ENCODE data around the gene CEPT1. TPM values are rescaled to one million over a fixed set of nuclear protein-coding genes. Genes with fewer than 3 reads are reported as not detected.

CEPT1 gene
- total and polyA plus RNA-seq, 9 of the 15 experiments (the other 6 are each of a cell fraction or from before 2014, with no cell fraction given): 24.4 to 72.6 (median 42.4) TPM

GRCh38 chr1:111161843-111162487, 21.9 kb downstream of the CEPT1 start (continued):
- TF ChIP-seq FUS (optimal IDR thresholded peaks at IDR 0.05; ENCODE audit: low read depth, low read length): no peak
- TF ChIP-seq ZNF655 (CRISPR knock-in tag; IDR thresholded peaks at IDR 0.05): no peak
- TF ChIP-seq CREB1 (IDR thresholded peaks at IDR 0.05): peak; percentile 48; the same call in 1 of the 2 replicates
- no peak for TF ChIP-seq CREB1 (CRISPR knock-in tag; IDR thresholded peaks at IDR 0.05)
- TF ChIP-seq JUND (IDR thresholded peaks at IDR 0.05; ENCODE audit: borderline replicate concordance, low read depth, low read length): peak; percentile 75
- peak; percentile 49; the same call in 2 of the 3 replicates for TF ChIP-seq JUND (tag; IDR thresholded peaks at IDR 0.05; ENCODE audit: borderline replicate concordance, low read depth, low read length)

- no peaks in the 10 kb centered on the region for H3K9me3 ChIP-seq (replicated peaks; ENCODE audit: control insufficient read depth, insufficient read depth, low read depth, low read length)
- BruUV-seq (replicated peaks): no TSS peak
- H3K4me1 ChIP-seq (replicated peaks in 1 of 2; ENCODE audit: control insufficient read depth in 2 of 2, insufficient read depth in 2 of 2, low read length in 2 of 2): peaks cover 0 to 3% of the 10 kb centered on the region in 2 experiments; a peak in 3 of 5 replicates
- CTCF ChIA-PET (ENCODE audit: low intra/inter-chr PET ratio): no interaction called here
- H3K79me2 ChIP-seq (ENCODE audit: control insufficient read depth, insufficient read depth, low read length): peaks cover 15% of the 10 kb centered on the region; the same call in 2 of the 3 replicates
- TF ChIP-seq TAF7 (tag; IDR thresholded peaks at IDR 0.05): no peak
- TF ChIP-seq ZC3H8 (IDR thresholded peaks at IDR 0.05): no peak
- TF ChIP-seq U2AF1 (optimal IDR thresholded peaks at IDR 0.05; ENCODE audit: low read depth, low read length): no peak
- TF ChIP-seq TARDBP (IDR thresholded peaks at IDR 0.05): no peak
- TF ChIP-seq PKNOX1 (IDR thresholded peaks at IDR 0.05): no peak
- TF ChIP-seq NRF1 (conservative IDR thresholded peaks at IDR 0.05 in 1 of 2, IDR thresholded peaks at IDR 0.05 in 1 of 2): no peak
- no peak for TF ChIP-seq ZSCAN29 (IDR thresholded peaks at IDR 0.05)
- TF ChIP-seq TCF7 (IDR thresholded peaks at IDR 0.05; ENCODE audit: borderline replicate concordance): no peak
- no peak for TF ChIP-seq LCOR (CRISPR knock-in tag; IDR thresholded peaks at IDR 0.05)
- no peak for TF ChIP-seq DNMT1 (IDR thresholded peaks at IDR 0.05)
- no peak for TF ChIP-seq KLF1 (tag; IDR thresholded peaks at IDR 0.05)
- TF ChIP-seq ZFP1 (CRISPR knock-in tag; IDR thresholded peaks at IDR 0.05): no peak
- no peak for TF ChIP-seq TRIM28 (IDR thresholded peaks at IDR 0.05)
- no peak for TF ChIP-seq SOX6 (IDR thresholded peaks at IDR 0.05)
- TF ChIP-seq POLR3G (IDR thresholded peaks at IDR 0.05; ENCODE audit: extremely low read depth, insufficient read length, insufficient replicate concordance): no peak
- no peak for TF ChIP-seq RCOR1 (IDR thresholded peaks at IDR 0.05; ENCODE audit: borderline replicate concordance in 1 of 2, low read depth in 2 of 2, low read length in 2 of 2)
- TF ChIP-seq CBFA2T2 (conservative IDR thresholded peaks at IDR 0.05): no peak
- no peak for TF ChIP-seq MEF2A (IDR thresholded peaks at IDR 0.05; ENCODE audit: control insufficient read depth, low read depth, low read length)
- no peak for ATAC-seq
- no peaks in the 10 kb centered on the region for H3K27me3 ChIP-seq (ENCODE audit: control insufficient read depth in 2 of 2, insufficient read depth in 2 of 2, low read length in 2 of 2)
- no peaks in the 10 kb centered on the region for H3K9me1 ChIP-seq (ENCODE audit: control insufficient read depth, insufficient read depth, low read length)
- intact Hi-C loops (cut with micrococcal nuclease): no loop called here
- H2AFZ ChIP-seq (ENCODE audit: low read depth, low read length): no peak overlapping the region
- no peak for DNase-seq (ENCODE audit: extremely low read depth in 1 of 4, low spot score in 3 of 4)
- POLR2A ChIA-PET: interaction anchor here (1.0 to 2.0 kb wide), 4 partner anchors 11 to 29 kb away, joined by 6 to 20 read pairs (median 8); no protein-coding TSS in a partner anchor
- H3K9ac ChIP-seq (ENCODE audit: insufficient read depth in 1 of 2, low read depth in 2 of 2, low read length in 2 of 2): no peak overlapping the region
- WGBS (ENCODE audit: insufficient coverage, low coverage, missing lambda C conversion rate): 85% methylated on average over 2 of the region's 2 CpGs
- no peak overlapping the region for H3K4me3 ChIP-seq
- H3K27ac ChIP-seq (ENCODE audit: extremely low read depth, low read depth, low read length): no peak overlapping the region
- in situ Hi-C loops (cut with MboI): no loop called here
- H3K36me3 ChIP-seq (ENCODE audit: control insufficient read depth, insufficient read depth, low read length): peaks cover 59% of the 10 kb centered on the region; the same call in 2 of the 3 replicates
- no peak for FAIRE-seq
- no peak overlapping the region for H3K4me2 ChIP-seq (ENCODE audit: insufficient read depth, low read length)
- peaks cover 11% of the 10 kb centered on the region for H4K20me1 ChIP-seq (replicated peaks; ENCODE audit: control insufficient read depth, insufficient read depth, low read length)
Observed at GRCh38 chr1:111162488-111162880, 22.5 kb downstream of the CEPT1 start.

All from K562 (cell line).